Endodermal cell (in vitro differentiated cells): Measurements from ENCODE around the gene EYS. TPM values are rescaled to one million over a fixed set of nuclear protein-coding genes. Genes with fewer than 3 reads are reported as not detected.
A peak's percentile ranks its signal among the peaks of the same experiment; 100 is the strongest.

ENCODE experiments used
- DNase-seq: peaks from one replicate; pipeline ENCODE4 v3.0.0-alpha.2; 2017
- H3K27ac ChIP-seq: 2 replicates; pipeline ENCODE4 v1.5.1; 2013; ENCODE audit warnings: mild to moderate bottlenecking, low read depth, low read length, moderate library complexity
- H3K27me3 ChIP-seq: 2 replicates; pipeline ENCODE4 v1.6.1; 2013; ENCODE audit warnings: mild to moderate bottlenecking, low read length, moderate library complexity; ENCODE audit not compliant: insufficient read depth, control insufficient read depth, poor library complexity, severe bottlenecking
- H3K36me3 ChIP-seq: 2 replicates; pipeline ENCODE4 v1.7.0; 2013; ENCODE audit warnings: mild to moderate bottlenecking, low read length, moderate library complexity; ENCODE audit not compliant: control insufficient read depth, insufficient read depth
- H3K4me1 ChIP-seq: one replicate; pipeline ENCODE4 v1.7.0; 2013; ENCODE audit warnings: low read length; ENCODE audit not compliant: control insufficient read depth, insufficient read depth
- H3K4me3 ChIP-seq: 2 replicates; pipeline ENCODE4 v1.5.1; 2013; ENCODE audit warnings: mild to moderate bottlenecking, low read length, moderate library complexity
- H3K9ac ChIP-seq: 2 replicates; pipeline ENCODE4 v1.6.1; 2013; ENCODE audit warnings: mild to moderate bottlenecking, low read length, moderate library complexity; ENCODE audit not compliant: poor library complexity, severe bottlenecking; ENCODE audit errors: extremely low read depth
- H3K9me3 ChIP-seq: 2 replicates; pipeline ENCODE4 v1.6.1; 2013; ENCODE audit warnings: mild to moderate bottlenecking, low read length, moderate library complexity; ENCODE audit not compliant: control insufficient read depth
- H3K27ac Mint-ChIP-seq: 2 replicates; pipeline ENCODE4 v1.8.0; 2020; ENCODE audit warnings: mixed read lengths
- H3K27me3 Mint-ChIP-seq: 2 replicates; pipeline ENCODE4 v1.8.0; 2021; ENCODE audit warnings: mild to moderate bottlenecking, mixed read lengths; ENCODE audit not compliant: insufficient read depth
- H3K36me3 Mint-ChIP-seq: 2 replicates; pipeline ENCODE4 v1.8.0; 2020; ENCODE audit warnings: low read depth, mixed read lengths
- H3K4me1 Mint-ChIP-seq: 2 replicates; pipeline ENCODE4 v1.8.0; 2020; ENCODE audit warnings: mixed read lengths
- H3K4me3 Mint-ChIP-seq: 2 replicates; pipeline ENCODE4 v1.8.0; 2020; ENCODE audit warnings: mild to moderate bottlenecking, moderate library complexity, mixed read lengths
- H3K9me3 Mint-ChIP-seq: 2 replicates; pipeline ENCODE4 v1.8.0; 2020; ENCODE audit warnings: mild to moderate bottlenecking, mixed read lengths
- CTCF ChIP-seq: fragments of 200-600 bp; sonication (generic); conservative IDR thresholded peaks from 2 replicates; pipeline ENCODE4 v1.5.0; 2021; ENCODE audit warnings: antibody characterized with exemption, mild to moderate bottlenecking
- WGBS, 2 experiments: methylation state at CpG; one replicate each; pipeline versions ENCODE4 v1.1.5 to v1.1.7; 2013; ENCODE audit warnings: missing lambda C conversion rate in 2 of 2, mixed read lengths in 1 of 2; ENCODE audit not compliant: insufficient coverage in 1 of 2, insufficient read length in 1 of 2; 5-methylcytosine and 5-hydroxymethylcytosine counted together
- total RNA-seq, 2 donors: library from RNA; stranded (reverse); fragmentation: NEBNext Ultra II Directional in 1 of 2; extraction: Animal tissue kit (Norgen Biotek cat#: 25700) in 1 of 2; gene quantifications; 2 replicates in 1 of 2; 3 replicates in 1 of 2; pipeline ENCODE4 v1.2.1, GENCODE V29; 2021

The EYS gene
- total RNA-seq, 2 donors from 2014 or later = 0.31 to 0.70 TPM

DNA sequence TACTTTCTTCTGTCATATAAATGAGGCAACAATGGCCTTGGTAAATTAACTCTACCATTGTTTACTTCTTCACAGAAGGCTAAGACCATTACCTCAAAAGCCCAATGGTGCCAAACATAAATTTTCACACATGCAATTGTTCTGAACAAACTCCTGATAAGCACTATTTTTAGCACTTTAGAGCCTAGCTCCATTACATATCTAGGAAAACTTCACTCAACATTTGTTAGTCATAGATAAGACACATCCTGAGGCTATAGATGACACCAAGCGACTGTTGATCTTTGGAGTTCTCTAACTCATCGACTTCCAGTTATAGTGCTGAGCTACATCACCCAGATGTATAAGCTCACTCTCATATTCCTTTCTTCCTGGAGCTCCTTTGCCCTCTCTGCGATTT lies 245.9 kb downstream of the EYS start:
- Mint-ChIP-seq H3K4me1 (peaks cover 4% of the 10 kb centered on the region), H3K4me3 (no peak overlapping the region), H3K27ac (no peak overlapping the region), H3K9me3 (no peaks in the 10 kb centered on the region), H3K27me3 (no peaks in the 10 kb centered on the region), H3K36me3 (no peaks in the 10 kb centered on the region)
- Histone ChIP-seq H3K27me3 (no peaks in the 10 kb centered on the region), H3K4me3 (no peak overlapping the region), H3K36me3 (no peaks in the 10 kb centered on the region), H3K9me3 (no peaks in the 10 kb centered on the region), H3K27ac (no peak overlapping the region), H3K4me1 (peaks cover 2% of the 10 kb centered on the region), H3K9ac (no peak overlapping the region)
- 86 to 92% methylated on average over 2 to 3 of the region's 3 CpGs for WGBS, 2 experiments
- DNase-seq = no peak
- no peak for TF ChIP-seq CTCF

- no CpG with 5 or more reads among the region's 1 CpG for WGBS, 2 experiments
- Mint-ChIP-seq H3K4me3 (no peak overlapping the region), H3K9me3 (peaks cover 8% of the 10 kb centered on the region), H3K27me3 (no peaks in the 10 kb centered on the region), H3K4me1 (peaks cover 30% of the 10 kb centered on the region), H3K36me3 (no peaks in the 10 kb centered on the region), H3K27ac (no peak overlapping the region)
- Histone ChIP-seq H3K9me3 (peaks cover 11% of the 10 kb centered on the region), H3K4me1 (peaks cover 9% of the 10 kb centered on the region), H3K36me3 (no peaks in the 10 kb centered on the region), H3K27me3 (no peaks in the 10 kb centered on the region), H3K9ac (no peak overlapping the region), H3K4me3 (no peak overlapping the region), H3K27ac (no peak overlapping the region)
- no peak for DNase-seq
- TF ChIP-seq CTCF = no peak
These were observed 254.7 kb downstream of the EYS start for GRCh38 chr6:65452333-65452732.

DNA sequence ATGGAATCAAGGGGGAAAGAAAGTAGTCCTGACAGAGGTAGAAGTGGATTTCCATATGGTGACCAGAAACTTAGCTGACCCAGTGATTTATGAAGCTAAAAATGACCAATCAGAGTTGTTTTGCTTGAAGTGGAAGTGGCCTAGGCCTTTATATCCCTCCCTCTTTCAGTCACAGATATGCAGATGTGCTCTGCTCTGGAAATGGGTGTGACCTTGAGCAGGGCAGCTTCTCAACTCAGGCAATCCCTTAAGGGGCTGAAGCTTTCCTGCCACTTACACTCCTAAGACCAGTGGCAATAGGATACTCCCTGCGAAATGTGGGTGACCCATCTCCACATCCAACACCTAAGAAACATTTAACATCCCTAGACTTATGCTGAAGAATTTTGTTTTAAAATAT lies 256.6 kb downstream of the EYS start:
- Mint-ChIP-seq H3K4me3 (no peak overlapping the region), H3K27me3 (no peaks in the 10 kb centered on the region), H3K27ac (no peak overlapping the region), H3K4me1 (peaks cover 33% of the 10 kb centered on the region), H3K9me3 (peaks cover 5% of the 10 kb centered on the region), H3K36me3 (no peaks in the 10 kb centered on the region)
- peaks cover 9% of the 10 kb centered on the region for H3K4me1 ChIP-seq
- peaks cover 10% of the 10 kb centered on the region for H3K9me3 ChIP-seq
- no peaks in the 10 kb centered on the region for H3K27me3 ChIP-seq
- DNase-seq = peak; percentile 58
- no peak for TF ChIP-seq CTCF
- H3K36me3 ChIP-seq = no peaks in the 10 kb centered on the region
- no peak overlapping the region for H3K27ac ChIP-seq
- no peak overlapping the region for H3K9ac ChIP-seq
- 81% methylated on average over 1 of the region's 1 CpG; no CpG with 5 or more reads in 1 of the 2 experiments for WGBS, 2 experiments
- no peak overlapping the region for H3K4me3 ChIP-seq
